GM21723 (cell line): ENCODE data around the gene TPCN2.

Experiments used
- ATAC-seq: cut with Tn5 transposase; IDR thresholded peaks from one replicate; pipeline ENCODE4 v1.9.1; 2021; ENCODE audit warnings: mild to moderate bottlenecking, moderate library complexity; ENCODE audit not compliant: unreplicated experiment

TPCN2 gene

DNA sequence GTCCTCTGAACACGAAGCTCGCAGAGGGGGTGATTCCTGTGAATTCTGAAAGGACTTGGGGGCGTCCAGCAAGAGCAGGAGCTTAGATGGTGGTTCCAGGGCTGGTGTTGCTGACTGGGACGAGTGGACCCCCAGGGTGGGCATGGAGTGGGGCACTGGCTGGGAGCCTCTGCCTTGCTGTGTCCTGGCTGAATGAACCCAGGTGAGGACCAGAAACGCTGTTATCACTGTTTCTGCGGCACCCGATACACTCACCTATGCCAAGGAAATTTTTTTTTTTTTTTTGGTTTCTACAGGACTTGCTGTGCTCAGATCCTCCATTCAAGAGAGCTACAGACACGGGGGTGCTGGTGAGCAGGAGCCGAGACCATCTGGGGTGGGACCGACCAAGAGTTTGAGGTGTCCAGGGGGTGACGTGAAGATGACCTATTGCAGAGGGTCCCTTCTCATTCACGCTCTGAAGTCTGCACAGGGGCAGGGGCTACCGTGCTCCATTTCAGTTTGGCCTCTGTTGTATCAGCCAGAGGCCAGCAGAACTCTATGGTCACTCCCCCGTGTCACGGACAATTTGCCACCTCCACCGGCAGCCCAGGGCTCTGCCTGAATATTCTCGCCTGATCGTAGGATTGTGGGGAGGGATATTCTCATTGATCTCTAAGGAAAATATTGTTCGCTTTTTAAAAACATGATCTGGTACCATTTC, 110.6 kb downstream of the TPCN2 start:
- ATAC-seq: no peak

DNA sequence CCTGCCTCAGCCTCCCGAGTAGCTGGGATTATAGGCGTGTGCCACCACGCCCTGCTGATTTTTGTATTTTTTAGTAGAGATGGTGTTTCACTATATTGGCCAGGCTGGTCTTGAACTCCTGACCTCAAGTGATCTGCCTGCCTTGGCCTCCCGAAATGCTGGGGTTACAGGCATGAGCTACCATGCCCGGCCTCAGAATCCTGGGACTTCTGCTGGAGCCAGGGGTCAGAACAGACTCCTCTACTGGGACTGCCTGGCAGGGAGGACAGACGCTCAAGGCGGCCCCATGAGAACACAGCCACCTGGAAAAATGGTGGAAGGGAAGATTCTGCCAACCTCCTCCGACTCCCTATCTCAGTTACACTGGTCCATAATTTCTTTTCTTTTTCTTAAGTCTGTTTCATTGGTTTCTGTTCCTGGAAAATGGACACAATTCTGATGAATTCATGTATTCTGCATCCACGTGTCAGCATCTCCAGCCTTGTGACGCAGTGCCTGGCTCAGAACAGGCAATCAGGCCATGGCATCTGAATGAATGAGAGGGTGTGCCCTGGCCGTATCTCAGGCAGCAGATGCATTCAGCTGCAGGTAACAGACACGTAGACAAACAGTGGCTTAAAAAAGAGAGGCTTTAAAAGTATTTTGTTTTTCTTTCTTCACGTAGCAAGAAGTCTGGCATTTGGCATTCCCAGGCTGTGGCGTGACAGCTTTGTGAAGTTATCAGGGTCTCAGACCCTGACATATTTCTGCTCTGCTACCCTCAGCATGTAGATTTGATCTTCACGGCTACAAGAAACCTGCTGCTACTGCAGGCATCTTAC, 111.8 kb downstream of the TPCN2 start:
- ATAC-seq: no peak

DNA sequence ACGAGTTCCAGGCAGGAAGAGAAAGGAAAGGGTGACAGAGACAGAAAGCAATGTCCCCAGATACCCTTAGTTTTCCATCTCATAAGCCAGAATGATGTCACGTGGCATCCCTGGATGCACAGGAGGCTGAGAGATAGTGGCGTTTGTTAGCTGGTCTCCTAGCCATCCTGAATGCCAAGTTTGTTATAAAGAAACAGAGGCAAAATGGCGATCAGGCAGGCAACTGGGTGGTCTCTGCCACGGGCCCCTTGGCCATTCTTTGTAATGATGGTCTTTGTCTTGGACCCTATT, 112.3 kb downstream of the TPCN2 start:
- ATAC-seq: no peak

DNA sequence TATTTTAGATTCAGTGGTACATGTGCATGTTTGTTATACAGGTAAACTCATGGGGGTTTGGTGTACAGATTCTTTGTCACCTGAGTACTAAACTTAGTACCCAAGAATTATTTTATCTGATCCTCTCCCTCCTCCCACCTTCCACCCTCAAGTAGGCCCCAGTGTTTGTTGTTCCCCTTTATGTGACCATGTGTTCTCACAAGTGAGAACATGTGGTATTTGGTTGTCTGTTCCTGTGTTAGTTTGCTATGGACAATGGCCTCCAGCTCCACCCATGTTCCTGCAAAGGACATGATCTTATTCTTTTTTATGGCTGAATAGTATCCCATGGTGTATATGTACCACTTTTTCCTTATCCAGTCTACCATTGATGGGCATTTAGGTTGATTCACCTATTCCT, 113.8 kb downstream of the TPCN2 start:
- ATAC-seq: no peak

DNA sequence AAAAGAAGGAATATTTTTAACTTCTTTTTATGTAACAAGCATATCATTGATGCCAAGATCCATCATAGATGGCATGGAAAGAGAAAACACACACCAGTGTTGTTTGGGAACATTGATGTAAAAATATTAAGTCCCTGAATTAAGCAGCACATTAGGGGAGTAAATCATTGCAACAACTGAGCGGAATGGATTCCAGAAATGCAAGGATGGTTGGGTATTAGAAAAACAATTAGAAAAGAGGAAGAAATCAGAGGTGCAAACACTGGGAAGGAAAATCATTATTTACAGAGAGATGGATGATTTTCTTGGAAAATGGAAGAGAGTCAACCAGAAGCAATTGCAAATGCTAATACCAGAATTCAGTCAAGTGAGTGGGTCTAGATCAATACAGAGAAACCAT, 115.1 kb downstream of the TPCN2 start:
- ATAC-seq: no peak

DNA sequence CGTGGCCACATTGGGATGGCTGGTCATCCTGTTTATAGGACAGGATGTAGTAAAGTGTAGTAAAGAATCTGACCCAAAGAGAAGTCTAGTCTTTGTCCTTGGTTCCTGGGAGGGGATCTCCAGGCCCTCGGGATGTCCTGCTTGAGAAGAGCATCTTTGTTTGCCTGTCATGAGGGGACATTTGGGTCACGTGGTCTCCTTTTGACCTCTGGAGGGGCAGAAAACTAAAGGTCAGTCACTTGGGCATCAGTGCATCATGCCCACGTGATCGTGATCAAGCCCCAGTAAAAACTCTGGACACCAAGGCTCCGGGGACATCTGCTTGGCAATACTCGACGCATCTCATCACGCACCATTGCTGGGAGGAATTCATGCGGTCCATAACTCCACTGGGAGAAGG, 116.1 kb downstream of the TPCN2 start:
- no peak for ATAC-seq

DNA sequence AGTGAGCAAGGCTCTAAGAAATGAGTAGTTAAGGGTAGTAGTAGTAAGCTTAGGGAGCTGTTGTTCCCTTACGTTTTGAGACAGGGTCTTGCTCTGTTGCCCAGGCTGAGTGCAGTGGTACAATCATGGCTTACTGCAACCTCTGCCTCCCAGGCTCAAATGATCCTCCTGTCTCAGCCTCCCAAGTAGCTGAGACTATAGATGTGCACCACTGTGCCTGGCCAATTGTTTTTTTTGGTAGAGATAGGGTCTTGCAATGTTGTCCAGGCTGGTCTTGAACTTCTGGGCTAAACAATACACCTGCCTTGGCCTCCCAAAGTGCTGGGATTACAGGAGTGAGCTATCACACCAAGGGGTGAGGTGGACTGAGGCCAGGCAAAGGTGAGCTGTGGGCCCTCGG, 117.0 kb downstream of the TPCN2 start:
- no peak for ATAC-seq

DNA sequence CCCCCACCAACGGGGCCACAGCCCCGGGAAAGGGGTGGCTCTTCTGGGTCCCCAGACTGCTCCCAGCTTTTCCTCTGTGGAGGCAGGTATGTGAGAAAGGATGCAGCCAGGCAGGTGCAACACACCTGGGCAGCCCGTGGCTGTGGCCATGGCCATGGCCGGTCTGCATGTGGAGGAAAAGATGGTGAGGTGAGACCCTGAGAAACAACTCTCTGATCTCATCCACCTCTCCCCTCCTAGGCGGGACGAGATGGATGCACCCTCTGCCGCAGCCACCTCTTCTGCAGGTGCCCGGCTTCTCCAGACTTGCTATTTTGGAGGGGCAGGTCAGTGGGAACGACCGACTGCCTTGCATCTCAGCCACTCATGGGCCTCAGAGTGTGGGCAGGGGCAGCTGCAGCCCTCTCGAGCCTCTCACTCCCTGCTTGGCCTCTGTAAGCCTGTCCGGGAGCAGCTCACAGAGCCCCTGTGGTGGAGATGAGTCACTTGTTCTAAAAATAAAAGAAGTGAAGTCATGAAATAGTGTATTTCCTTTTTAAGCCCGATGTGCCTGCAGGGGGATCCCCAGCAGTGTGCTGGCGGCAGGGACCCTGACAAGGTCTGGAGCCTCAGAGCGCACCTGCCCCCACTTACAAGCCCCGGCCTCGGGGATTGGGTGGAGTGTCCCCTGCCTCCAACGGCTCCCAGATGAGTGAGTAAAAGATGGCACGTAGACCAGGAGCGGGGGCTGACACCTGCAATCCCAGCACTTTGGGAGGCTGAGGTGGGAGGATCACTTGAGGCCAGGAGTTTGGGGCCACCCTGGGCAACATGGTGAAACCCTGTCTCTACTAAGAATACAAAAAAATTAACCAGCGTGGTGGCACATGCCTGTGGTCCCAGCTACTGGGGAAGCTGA, 117.7 kb downstream of the TPCN2 start:
- peak; percentile 93 for ATAC-seq

DNA sequence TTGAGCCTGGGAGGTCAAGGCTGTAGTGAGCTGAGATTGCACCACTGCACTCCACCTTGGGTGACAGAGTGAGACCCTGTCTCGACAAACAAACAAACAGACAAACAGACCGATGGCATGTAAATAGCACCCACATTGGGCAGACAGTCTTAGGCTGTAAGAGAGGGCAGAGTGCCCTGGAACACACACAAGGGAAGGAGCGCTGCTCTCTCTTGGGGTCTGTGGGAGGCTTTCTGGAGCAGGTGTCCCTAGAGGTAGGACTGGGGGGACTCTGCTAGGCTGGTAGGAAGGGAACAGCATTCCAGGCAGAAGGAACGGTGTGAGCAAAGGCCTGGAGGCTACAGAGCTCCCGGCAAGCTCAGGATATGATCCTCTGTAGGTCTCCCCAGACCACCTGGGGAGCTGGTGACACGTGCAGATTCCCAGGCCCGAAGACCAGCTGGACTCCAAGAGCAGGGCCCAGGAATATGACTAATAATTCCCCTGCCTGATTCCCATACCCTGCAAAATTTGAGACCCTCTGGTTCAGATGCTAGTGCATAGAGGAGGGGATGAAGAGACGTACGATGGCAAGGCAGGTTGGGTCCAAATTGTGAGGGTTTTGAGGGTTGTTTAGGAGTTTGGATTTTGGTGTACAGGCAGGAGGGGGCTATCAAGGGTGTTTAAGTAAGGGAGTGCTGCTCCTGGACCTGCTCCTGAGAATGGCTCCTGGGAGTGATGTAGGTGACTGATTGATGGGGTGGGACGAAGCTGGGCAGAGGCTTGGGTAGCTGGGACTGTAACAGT, 118.6 kb downstream of the TPCN2 start:
- ATAC-seq: peak; percentile 11

DNA sequence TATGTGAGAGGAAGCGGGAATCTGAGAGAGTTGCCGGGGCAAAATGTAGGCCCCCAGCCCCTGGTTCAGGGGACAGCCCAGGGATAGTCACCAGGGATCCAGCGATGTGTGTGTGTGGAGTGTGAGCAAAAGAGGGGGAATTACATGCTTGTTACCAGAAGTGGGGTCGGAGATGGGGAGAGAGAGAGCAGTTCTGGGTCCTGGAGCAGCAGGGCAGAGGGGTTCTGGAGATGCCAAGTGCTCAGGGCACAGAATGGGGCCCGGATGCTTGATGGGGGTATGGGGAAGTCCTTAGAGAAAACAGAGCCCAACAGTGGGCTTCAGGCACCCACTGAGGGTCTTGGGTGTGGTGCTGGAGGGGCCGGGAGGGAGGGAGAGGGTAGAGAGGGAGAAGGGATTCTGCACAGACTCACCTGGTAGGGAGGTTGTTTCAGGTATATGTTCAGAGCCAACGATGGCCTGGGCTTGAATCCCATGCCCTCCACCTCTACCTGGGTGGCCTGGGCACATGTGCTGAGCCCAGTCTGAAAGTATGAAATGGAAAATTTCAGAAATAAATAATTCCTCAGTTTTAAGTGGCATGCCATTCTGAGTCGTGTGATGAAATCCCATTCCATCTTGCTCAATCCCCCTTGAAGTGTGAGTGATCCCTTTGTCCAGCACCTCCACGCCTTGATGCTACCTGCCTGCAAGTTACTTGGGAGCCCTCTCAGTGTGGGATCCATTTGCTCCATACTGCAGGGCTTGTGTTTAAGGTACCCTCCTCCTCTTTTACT, 119.4 kb downstream of the TPCN2 start:
- no peak for ATAC-seq

DNA sequence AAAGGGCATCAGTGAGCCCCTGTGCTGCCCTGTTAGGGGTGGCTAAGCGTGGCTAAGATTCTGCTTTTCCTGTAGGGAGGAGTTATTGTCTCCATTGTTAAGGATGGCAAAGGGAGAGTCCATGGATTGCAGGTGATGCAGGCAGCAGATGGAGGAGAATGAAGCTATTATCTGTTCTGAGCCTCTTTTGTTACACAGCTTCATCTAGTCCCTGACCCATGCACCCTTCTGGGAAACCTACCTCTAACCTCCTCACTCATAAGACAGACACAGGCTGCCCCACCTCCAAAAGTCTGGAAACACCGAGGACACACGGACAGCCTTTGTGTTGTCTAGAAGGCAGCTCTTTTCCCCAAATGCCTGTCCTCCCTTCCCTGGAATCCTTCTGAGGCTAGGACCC, 120.7 kb downstream of the TPCN2 start:
- ATAC-seq: no peak

DNA sequence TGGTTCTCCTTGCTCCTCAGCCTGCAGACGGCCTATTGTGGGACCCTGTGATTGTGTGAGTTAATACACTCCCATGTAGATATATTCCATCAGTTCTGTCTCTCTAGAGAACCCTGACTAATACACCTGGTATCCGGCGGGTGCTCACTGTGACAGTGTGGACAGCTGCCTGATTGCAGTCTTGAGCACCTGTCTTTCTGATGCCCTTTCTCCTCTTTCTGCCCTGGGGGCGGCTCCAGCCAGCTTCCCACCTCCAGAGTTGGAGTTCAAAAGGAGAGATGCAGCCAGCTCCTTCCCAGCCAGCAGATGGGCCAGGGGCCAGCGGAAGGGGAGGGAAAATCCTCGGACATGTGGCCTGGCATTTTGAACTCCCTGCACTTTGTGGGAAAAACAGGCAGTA, 122.0 kb downstream of the TPCN2 start:
- ATAC-seq: no peak

DNA sequence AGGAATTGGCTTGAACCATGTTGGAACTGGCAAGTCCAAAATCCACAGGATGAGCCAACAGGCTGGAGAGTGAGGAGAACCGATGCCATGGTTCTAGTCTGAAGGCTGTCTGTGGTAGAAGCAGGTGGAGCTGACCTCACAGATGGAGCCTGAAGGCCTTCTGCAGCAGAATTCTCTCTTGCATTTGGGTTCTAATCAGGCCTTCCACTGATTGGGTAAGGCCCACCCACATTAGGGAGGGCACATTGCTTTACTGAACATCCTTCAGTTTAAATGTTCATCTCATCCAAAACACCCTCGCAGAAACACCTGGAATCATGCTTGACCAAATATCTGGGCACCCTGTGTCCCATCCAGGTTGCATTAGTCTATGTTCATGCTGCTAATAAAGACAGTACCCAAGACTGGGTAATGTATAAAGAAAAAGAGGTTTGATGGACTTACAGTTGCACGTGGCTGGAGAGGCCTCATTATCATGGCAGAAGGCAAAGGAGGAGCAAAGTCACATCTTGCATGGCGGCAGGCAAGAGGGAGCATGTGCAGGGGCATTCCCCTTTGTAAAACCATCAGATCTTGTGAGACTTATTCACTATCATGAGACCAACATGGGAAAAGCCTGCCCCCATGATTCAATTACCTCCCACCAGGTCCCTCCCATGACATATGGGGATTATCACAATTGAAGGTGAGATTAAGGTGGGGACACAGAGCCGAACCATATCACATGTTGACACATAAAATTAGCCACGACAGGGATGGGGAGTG, 122.9 kb downstream of the TPCN2 start:
- ATAC-seq: no peak

DNA sequence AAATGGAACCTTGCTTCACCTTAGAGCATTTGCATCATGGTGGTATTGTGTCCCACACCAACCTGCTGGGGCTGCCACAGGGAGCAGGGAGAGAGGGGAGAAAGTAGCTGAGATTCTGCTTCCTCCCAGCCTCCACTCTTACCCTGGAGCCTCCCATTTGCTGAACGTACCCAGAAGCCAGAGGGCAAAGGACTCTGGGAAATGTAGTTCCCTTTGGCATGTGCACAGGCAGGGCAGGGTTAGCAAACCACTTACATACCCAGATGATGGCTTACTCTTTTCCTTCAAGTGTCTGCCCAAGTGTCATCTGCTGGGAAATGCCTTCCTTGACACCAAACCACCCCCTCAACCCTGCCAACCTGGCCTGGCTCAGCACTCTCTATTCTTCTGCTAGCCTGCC, 123.9 kb downstream of the TPCN2 start:
- no peak for ATAC-seq

DNA sequence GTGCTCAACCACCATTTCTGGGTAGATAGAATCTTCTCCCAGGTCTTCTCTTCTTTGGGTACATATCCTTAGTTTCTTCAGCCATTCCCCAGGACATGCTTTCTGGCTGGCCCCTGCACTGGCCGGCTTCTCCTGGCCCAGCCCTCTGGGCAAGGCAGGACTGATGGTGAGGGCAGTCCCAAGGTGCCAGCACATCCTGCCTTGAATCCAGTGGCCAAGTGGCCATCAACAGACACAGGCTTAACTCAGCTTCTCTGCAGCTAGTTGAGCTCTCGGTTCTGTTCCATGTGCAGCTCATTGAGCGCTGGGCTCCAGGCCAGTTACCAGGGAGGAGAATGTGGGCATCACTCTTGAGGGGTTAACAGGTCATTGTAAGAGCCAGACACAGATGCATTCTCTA, 124.6 kb downstream of the TPCN2 start:
- ATAC-seq: no peak

DNA sequence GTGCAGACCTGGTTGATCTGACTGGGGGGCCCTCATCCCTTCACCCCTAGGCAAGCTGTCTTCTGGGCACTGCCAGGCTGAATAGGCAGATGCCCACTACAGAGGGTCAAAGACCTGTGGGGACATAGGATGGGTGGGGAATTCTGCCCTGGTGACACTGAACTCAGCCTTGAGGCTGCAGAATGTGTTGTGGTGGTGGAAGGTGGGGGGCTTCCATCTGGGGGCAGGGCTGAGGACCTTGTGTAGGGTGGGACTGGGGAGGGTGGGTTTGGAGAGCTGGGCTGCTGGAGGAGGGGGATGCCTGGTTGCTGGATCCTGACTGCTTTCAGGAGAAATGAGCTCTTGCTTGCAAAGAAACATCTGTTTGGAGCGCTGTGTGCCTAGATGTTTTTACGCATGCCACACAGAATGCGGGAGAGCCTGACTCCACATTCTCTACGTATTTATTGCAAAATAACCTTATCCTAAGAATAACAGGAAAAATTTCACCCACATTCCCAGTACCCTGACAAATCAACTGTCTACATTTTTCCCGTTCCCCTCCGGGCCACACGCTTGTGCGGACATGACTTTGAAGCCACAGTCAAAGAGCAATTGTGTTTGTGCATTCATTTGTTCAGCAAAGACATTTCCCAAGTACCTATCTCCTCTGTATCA, 125.3 kb downstream of the TPCN2 start:
- ATAC-seq: no peak

DNA sequence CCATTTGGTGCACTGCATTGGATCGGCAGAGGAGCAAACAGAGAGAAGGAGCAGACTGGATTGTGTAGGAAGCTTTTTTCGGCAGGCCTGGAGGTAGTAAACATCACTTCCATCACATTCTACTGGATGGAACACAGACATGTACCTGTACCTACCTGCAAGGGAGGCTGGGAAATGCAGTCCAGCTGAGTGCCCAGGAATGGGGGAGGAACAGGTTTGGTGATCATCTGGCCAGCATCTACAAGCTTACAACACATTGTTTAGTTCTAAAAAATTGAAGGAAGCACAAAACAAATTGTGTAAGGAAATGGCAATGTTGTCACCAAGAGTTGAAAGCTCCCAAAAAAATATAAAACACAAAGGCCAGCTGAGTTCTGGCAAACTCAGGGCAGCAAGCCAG, 126.1 kb downstream of the TPCN2 start:
- no peak for ATAC-seq

DNA sequence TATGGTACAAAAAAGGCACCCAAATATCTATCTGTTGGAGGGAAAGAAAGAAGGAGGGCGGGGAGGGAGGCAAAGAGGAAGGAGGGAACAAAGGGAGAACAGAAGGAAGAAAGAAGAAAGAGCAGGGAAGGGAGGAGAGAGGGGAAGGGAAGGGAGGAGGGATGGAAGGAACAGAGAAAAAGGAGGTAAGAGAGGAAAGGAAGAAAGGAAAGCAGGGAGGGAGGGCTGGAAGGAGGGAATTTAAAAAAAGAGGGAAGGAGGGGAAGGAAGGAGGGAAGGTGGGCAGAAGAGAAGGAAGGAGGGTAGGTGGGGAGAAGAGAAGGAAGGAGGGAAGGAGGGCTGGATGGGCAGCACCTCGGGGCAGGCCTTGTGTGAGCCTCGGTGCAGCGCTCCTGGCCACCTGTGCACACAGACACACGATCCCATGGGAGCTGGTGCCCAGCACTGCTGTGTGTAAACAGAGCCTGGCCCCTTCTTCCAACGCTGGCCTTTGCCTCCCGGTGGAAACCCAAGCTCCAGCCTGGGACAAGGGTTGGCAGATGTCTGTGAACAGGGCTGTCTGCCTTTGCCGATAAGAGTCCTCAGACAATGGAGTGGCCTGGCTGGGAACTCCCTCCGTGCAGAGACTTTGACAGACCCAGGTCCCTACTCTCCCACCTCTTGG, 130.2 kb downstream of the TPCN2 start:
- ATAC-seq: no peak
